Right lobe of liver (tissue), 4 donors: ENCODE measurements around the gene TDRD7.

Experiments used
- POLR2A ChIP-seq: fragments of 450-650 bp; IDR thresholded peaks from one replicate; pipeline ENCODE4 v1.6.1; 2017; ENCODE audit warnings: antibody characterized with exemption, mild to moderate bottlenecking
- TF ChIP-seq, protein P1 (sequence below), 4 donors: fragments of 200-600 bp in 3 of 4; fragments of 450-650 bp in 1 of 4; IDR thresholded peaks; one replicate each; pipeline versions ENCODE4 v1.5.1 to v1.8.0; 2016 to 2022; ENCODE audit warnings: antibody characterized with exemption in 4 of 4, mild to moderate bottlenecking in 2 of 4
- donor health status: DM: no; HTN: no; CAD: no.
- donor health status: DM: no; HTN: no; CAD: no.
- donor health status: DM: no; HTN: yes; CAD: no.

DNA sequence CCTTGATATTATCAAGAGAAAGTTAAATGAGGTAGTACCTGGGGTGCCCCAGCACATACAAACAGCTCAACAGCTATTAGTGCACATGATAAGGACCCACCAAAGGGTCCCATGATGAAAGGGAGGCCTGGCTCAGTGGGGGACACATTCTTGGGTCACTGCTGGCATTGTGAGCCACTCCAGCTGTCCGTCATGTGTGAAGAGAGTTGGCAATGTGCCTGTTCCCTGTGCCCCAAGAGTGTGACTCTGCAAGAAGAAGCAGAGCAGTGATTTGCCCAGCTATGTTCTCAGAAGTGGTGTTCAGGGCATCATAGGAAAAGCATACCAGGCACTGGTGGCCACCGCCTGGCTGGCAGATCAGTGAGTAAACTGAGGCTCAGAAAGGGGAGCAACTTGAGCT is 37.1 kb upstream of the TDRD7 start:
- TF ChIP-seq, protein P1, sequence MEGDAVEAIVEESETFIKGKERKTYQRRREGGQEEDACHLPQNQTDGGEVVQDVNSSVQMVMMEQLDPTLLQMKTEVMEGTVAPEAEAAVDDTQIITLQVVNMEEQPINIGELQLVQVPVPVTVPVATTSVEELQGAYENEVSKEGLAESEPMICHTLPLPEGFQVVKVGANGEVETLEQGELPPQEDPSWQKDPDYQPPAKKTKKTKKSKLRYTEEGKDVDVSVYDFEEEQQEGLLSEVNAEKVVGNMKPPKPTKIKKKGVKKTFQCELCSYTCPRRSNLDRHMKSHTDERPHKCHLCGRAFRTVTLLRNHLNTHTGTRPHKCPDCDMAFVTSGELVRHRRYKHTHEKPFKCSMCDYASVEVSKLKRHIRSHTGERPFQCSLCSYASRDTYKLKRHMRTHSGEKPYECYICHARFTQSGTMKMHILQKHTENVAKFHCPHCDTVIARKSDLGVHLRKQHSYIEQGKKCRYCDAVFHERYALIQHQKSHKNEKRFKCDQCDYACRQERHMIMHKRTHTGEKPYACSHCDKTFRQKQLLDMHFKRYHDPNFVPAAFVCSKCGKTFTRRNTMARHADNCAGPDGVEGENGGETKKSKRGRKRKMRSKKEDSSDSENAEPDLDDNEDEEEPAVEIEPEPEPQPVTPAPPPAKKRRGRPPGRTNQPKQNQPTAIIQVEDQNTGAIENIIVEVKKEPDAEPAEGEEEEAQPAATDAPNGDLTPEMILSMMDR (IDR thresholded peaks at IDR 0.05) = no peak
- no peak for TF ChIP-seq POLR2A
